ENCODE results near the gene NMRAL1.

The NMRAL1 gene

DNA sequence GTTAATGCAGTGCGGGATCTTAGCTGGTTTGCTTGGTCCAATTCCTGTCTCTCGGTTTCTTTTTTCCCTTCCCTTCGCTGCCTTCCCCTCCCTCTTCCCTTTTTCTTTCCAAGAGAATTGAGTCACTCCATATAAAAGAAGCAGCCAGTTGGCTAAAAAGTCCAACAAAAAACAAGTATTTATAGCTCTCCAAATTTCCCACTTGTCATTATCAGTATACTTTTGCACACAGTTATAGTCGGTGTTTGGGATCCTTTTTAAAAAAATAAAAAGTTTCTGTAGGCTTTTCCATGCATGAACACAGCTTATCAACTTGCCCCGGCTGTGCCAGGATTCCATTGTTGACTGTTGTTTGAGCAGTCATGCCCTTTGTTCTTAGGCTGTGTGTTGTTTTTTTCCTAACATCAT lies 26.6 kb upstream of the NMRAL1 start:
- DNase-seq = no peak

DNA sequence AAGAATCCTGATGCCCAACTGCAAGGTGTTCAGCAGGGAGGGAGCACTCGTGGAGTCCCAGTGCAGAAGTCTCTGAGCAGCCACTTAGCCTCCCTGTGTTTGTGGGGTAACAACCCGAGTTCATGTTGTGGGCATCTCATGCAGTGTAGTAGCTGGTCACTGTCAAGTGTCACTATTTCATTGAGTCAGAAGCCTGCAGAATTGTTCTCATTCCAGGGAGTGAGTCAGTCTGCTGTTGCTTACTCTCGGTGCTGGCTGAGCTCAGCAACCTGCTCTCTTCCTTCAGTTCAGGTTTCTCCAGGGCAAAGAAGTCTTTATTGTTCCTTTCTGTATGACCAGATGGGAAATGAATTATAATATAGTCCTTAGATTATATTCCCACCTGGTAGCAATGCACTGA lies 25.8 kb upstream of the NMRAL1 start:
- no peak for DNase-seq

DNA sequence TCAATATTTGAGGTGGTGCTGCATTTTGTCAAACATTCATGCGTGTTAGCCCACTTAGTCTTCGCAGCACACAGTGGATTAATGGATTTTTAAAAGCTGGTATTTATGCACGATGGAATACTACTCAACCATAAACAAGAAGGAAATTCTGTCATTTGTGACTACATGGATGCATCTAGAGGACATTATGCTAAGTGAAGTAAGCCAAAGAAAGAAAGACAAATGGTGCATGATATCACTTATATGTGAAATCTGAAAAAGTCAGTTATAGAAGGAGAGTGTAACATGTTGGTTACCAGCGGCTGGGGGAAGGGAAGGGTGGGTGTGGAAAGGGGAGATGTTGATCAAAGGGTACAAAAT lies 24.8 kb upstream of the NMRAL1 start:
- DNase-seq = no peak

DNA sequence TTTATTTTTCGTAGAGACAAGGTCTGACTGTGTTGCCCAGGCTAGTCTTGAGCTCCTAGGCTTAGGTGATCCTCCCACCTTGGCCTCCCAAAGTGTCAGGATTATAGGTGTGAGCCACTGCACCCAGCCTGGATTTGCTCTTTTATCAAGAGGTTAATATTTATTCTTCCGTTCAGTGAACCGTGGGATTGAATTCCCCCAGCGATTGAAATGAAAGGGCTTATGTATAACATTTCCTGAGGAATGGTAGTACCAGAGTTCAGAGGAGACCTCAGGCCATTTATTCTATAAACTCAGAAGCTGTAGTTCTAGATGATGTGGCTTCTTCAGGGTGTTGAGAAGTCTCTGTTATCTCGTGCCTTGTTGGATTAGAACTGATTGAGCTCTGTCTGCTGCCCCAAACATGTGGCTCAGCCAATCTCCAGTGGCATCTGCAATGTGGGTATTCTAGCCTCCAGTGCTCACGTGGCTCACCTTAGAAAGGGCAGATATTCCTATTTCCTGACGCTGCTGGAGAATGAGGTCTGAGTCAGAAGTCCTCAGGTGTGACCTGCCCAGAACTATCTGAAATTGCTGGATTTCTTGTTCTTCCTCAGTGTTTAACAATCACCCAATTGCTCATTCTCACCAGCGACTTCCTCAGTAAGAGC lies 24.2 kb upstream of the NMRAL1 start:
- no peak for DNase-seq

DNA sequence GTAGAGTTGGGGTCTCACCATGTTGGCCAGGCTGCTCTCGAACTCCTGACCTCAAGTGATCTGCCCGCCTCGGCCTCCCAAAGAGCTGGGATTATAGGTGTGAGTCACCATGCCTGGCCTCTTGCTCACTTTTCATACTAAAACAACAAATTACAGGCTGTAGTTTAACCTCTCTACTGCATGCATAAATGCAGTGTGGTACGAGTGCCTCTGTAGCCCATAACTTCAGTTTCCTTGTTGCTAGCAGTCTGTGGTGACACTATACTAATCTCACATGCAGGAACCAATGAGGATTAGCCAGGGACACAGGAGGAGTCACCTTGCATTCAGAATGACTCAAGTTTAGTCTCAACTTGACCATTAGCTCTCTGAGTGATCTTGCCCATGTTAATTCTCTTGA lies 21.9 kb upstream of the NMRAL1 start:
- no peak for DNase-seq

DNA sequence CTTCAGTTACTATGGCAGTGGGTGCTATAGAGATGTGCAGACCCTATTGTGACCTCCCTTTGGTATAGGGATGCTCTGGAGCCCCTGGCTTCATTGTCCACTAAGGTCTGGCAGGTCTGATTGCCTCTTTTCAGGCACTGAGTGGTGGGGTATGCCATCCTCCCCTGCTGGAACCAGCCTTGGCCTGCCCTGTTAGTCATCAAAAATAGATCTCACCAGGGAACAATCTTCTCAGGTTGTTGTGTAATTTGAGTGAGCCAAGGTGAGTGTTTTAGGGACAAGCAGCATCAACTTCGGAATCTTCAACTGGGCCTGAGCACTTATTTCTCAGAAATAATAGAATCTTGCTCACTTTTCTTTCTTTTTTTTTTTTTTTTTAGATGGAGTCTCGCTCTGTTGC lies 21.3 kb upstream of the NMRAL1 start:
- no peak for DNase-seq

DNA sequence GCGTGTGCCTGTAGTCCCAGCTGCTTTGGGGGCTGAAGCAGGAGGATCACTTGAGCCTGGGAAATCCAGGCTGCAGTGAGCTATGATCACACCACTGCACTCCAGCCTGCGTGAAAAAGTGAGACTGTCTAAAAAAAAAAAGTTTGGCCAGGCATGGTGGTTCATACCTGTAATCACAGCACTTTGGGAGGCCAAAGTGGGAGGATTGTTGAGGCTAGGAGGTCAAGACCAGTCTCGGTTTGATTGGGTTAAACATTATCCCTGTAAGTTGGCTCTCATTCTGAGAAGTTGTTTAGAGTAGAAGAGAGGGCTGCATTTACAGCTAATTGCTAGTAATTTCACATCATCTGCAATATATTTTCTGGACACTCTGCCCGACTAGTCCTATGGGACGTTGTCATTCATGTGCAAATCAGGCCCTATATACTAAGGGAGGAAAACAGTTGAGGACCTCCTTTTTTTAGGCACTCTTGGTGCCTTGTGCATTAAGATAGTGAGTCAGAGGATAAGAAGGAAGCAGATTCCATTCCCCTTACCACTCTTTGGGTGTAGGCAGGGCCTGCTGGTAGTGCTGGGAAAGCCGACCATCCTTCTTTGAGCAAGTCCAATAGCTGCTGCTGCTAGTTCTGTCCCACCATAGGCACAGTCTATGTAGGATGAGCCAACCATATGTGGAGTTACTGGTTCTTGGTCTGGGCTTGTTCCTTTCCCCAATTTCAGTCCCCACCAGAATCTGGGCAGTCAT lies 20.5 kb upstream of the NMRAL1 start:
- no peak for DNase-seq

DNA sequence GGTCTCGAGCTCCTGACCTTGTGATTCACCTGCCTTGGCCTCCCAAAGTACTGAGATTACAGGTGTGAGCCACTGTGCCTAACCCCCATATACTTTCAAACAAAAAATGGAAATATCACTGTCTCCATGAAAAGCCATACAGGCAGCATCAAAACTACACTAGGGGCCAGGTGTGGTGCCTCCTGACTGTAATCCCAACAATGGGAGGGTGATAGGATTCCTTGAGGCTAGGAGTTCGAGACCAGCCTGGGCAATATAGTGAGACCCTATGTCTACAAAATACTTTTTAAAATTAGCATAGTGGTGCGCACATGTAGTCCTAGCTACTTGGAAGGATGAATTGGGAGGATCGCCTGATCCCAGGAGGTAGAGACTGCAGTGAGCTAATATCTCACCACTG lies 17.5 kb upstream of the NMRAL1 start:
- DNase-seq = no peak

DNA sequence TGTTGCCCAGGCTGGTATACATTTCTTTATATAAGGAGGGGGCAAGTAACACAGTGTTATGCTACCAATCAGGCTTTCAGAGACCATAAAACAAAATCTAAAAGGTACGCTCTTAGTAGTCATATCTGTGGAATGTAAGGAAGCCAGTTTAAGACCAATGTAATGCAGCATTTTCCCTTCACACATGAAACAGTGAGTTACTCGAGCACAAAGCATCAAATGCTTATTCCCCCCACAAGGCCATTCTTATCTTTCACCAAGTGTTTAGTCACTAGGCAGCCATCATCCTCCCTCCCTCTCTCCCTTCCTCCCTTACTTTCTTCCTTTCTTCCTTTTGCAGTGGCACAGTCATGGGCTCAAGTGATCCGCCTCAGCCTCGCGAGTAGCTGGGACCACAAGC lies 14.6 kb upstream of the NMRAL1 start:
- DNase-seq = no peak

DNA sequence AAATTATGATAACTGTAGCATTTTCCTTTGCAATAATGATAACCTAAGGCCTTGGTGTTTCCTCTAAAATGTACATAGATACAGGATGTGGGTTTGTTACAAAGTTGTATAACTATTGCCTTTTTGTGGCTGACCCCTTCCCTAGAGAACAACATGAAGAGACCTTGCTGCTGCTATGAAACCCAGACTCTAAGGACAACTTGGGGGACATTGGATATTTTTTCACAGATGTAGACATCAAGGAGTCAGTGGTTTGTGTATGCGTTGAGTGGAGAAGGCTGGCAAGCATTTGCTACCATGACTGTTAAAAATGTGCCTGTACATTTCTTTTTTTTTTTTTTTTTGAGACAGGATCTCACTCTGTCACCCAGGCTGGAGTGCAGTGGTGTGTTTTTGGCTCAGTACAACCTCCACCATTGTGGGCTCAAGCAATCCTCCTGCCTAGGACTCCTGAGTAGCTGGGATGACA lies 14.1 kb upstream of the NMRAL1 start:
- DNase-seq = no peak

DNA sequence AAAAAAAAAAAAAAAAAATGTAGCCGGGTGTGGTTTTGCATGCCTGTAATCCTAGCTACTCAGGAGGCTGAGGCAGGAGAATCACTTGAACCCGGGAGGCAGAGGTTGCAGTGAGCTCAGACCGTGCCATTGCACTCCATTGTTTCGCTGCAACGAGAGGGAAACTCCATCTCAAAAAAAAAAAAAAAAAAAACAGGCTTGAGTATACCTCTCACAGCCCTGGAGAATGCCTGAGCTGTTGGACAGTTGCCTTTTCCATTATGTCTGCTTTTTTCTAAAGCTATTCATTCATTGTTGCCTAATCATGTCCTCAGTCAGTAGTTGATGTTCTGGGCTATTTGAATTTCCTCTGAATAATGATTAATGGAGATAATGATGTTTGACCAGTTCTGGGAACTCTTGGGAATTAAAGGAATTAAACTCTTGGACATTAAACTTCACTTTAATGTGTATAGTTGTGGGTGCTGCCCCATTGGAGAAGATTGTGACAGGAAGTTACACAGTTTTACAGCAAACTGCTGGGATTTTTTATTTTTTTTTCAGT lies 13.6 kb upstream of the NMRAL1 start:
- DNase-seq = no peak

DNA sequence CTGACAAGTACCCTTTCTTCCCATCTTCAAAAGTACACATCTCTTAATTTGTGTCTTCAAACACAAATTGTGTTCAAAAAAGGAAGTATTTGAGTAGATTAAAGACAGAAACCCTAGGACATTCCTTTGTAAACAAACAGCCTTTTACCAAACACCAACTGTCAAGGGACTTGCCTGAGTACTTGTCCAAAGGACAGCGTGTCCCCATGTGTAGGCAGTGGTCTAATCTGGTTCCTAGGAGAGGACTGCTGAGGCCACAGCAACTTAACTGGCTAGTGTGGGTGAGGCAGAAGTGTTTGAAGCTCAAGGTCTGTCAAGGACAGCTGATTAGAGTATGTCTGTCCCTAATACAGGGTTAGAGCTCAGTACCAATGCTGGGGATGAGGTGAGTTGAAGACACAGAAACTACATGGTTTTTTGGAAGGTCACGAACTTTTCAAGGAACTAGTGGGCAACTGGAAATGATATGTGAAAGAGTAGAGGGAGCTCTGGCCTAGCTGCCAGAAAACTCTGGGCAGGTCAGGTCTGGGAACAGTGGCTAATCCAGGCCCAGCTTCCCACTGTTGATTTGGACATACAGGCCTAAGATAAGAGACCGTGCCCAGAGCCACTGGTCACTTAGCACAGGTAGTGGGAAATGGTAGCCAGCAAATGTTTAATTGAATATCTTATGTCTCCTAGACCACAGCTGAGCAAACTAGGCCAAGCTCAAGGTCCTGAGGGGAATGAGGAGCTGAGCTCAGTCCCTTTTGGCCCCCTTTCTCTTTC lies 11.9 kb upstream of the NMRAL1 start:
- DNase-seq = no peak

DNA sequence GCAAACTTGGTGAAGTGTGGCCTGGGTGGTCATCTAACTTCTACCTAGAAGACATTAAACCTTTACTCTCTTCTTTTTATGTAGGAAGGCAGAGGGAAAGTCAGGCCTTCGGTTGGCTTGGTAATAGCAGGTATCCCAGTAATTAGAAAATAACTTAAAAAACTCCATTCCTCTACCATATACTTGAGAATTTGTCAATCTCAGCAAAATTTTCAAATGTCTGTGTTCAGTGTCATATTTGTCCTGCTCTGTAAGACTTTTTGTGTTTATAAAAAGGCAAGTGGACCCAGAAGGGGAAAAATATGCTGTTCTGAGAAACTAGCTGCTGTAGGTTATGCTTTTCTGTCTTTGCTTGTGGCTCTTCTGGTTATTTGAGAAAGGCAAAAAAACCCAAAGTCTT lies 7.5 kb upstream of the NMRAL1 start:
- no peak for DNase-seq

DNA sequence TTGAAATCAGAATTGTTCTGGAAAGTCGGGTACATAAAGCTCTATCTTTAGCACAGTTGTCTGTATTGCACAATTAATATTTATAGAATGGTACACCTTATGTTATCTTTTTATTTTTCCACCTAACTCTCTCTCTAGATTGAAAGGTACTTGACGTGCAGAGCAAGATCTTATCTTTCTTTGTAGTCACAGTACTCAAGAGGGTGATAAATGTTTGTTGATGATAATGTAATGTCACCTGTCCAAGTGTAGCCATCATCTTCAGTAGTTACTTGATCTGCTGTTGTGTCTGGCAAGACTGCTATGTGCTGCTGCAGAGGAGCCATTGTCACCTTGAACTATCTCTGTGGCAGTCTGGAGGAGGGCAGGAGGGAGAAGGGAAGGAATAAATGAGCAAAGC lies 7.1 kb upstream of the NMRAL1 start:
- DNase-seq = peak; percentile 28

DNA sequence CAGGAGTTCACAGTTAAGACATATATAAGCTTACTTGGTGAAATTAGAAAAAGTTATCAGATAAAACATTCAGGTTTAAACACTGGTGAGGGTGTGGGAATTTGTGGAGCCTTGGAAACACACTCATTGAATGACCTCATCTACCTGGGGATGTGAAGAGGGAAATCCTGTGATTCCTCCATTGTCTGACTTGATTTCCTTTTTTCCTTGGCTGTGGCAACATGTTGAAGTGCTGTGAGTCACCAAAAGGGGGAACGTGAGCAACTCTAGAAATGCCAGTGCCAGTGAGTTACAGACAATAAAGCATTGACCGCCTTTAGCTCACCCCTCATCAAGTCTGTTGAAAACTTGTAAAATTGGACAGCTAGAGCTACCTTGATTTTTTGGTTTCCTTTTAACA lies 3.5 kb upstream of the NMRAL1 start:
- no peak for DNase-seq

DNA sequence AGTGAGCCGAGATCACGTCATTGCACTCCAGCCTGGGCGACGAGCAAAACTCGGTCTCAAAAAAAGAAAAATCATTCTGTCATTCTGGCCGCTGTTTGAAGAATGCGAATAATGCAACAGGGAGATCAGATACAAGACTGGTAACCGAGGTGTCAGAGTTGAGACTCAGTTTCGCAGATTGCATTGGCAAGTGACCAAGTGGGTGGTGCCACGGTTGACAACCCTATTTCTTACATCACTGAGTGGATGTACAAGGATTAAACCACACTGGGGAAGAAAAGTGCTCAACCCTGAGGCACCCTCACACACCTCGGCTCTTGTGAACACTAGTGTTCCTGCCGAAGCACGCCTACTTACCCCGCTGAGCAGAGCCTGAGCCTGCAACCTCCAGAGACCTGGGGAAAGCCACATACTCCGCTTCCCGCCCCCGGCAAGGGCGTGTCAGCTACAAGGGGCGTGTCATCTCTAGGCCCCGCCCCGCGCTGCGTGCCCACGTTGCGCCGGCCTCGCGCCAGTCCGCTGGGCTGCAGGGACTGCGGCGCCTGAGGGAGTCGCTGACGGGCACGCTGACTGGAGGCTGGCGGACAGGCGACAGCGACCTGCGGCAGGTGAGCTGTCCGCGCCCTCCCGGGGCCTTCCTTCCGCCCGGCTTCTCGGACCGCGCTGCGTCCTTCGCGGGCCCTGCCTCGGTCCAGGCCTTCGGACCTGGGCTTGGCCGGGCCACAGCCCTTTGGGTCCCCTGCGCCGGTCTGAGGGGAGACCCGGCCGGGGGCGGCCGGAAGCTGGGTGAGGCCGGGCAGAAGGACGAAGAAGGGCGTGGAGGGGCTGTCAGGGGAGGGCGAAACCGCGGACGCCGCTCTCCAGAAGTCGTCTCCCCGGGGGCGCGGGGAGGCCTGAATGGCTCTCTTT lies 1.7 kb upstream of the NMRAL1 start, which contains the start of gene HMOX2:
Gene HMOX2 (plus strand): TSS at position 519 of the 909 bp plus-strand sequence. CDS start 29,127 bp downstream, outside the sequence.
- DNase-seq = peak; percentile 77

DNA sequence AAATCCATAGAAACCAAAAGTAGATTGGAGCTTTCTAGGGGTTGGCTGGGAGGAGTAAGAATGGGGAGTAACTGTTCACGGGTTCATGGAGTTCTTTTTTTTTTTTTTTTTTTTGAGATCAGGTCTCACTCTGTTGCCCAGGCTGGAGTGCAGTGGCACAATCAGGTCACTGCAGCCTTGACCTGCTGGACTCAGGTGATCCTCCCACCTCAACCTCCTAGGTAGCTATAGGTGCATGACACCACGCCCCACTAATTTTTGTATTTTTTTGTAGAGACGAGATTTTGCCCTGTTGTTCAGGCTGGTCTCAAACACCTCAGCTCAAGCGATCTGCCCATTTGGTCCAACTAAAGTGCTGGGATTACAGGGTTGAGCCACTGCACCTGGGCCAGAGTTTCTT lies 1.5 kb downstream of the NMRAL1 start:
- no peak for DNase-seq

DNA sequence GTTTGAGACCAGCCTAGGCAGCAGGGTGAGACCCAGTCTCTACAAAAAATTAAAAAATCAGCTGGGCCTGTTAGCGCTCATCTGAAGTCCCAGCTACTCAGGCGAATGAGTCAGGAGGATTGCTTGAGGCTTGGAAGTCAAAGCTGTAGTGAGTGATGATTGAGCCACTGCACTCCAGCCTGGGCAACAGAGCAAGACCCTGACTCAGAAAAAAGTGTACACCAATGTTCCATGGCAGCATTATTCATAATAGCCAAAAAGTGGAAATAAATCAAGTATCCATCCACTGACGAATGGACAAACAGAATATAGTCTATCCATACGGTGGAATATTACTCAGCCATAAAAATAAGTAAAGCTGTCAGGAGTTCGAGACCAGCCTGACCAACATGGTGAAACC lies 2.6 kb downstream of the NMRAL1 start:
- no peak for DNase-seq

DNA sequence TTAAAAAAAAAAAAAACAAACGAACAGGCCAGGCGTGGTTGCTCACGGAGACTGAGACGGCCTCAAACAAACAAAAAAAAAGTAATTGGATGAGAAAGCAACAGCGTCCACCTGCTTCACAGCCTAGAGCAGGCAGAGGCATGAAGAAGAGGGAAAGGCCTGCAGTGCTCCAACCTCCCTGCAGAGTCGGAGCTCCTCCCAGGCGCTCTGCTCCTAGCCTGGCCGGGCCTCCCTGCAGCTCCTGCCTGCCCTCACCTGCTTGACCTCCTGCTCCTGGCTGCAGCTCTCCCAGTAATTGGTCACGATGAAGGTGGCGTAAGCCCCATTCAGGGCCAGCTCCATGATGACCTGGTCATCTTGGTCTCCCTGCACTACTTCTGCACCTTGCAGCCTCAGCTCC lies 5.5 kb downstream of the NMRAL1 start:
- DNase-seq = no peak

DNA sequence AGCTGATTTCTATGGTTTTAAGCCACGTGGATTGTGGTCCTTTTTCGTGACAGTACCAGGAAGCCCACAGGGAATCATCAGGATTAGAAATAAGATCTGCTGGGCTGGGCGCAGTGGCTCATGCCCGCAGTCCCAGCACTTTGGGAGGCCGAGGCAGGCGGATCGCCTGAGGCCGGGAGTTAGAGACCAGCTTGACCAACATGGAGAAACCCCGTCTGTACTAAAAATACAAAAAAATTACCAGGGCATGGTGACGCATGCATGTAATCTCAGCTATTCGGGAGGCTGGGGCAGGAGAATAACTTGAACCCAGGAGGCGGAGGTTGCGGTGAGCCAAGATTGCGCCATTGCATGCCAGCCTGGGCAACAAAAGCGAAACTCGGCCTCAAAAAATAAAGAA lies 6.5 kb downstream of the NMRAL1 start:
- DNase-seq = no peak

DNA sequence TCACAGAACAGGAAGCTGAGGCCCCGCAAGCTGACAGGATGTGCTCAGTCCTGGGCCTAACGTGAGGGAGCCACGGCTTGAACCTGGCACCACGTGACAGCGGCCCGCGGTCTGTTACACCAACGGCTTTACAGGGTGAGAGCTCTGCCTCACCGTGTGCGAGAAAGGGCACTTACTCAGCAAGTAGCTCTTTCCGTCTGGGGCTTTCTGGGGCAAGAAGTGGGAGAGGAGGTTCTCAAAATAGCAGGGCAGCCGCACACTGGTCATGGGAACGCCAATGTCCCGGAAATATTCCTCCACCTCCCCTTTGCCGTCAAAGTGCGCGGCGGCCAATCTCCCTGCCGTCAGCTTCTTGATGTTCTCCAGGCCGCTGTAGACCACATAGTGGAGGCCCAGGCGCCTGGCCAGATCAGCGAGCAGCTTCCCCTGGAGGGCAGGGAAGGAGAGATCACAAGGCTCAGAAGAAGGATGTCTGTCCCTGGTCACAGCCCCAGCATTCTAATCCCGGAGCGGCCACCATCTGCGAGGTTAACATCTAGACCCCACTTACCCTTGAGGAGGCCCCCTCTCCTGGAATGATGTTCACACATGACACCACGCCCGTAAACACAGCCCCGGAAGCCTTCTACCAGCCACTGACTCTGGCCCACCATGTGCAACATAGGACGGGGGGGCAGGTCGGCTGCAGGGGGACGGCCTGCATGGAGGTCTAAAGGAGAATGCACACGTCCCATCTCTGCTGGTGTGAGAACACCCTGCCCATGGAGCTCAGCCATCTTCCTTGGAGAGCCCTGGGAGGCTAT lies 8.2 kb downstream of the NMRAL1 start:
- DNase-seq = no peak

All from NCI-H510A treated with DMSO at 0.1 percent for 48 hours (cell line).